ENCODE results near the gene MICB. TPM values are rescaled to one million over a fixed set of nuclear protein-coding genes. Genes with fewer than 3 reads are reported as not detected.

The MICB gene
- total RNA-seq, 1 donor from 2014 or later, result 36.1 TPM

DNA sequence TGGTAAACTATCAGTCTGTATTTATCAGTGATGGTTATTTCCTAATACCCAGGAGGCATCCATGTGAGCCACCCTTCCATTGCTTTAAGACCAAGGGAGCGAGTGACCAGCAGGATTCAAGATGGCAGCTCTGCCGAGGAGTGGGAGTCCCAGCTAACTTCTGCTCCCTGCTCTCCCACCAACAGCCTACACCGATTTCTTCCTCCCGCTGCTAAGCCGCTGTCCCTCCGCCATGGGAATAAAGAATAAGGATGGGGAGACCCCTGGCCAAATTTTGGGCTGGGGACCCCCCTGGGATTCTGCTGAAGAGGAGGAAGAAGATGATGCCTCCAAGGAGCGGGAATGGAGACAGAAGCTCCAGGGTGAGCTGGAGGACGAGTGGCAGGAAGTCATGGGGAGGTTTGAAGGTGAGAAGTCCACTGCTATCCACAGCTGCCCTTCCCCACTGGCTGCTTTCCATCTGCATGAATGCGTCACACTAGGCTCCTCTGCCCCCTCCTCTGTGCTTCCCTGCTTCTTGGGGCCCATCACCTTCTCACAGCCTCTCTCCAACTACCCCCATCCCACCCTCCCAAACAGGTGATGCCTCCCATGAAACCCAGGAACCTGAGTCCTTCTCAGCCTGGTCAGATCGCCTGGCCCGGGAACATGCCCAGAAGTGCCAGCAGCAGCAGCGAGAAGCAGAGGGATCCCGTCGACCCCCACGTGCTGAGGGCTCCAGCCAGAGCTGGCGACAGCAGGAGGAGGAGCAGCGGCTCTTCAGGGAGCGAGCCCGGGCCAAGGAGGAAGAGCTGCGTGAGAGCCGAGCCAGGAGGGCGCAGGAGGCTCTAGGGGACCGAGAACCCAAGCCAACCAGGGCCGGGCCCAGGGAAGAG lies 59.7 kb downstream of the MICB start:
- intact Hi-C loops (cut with micrococcal nuclease), result loop anchor here (1.0 kb wide), 1 partner anchor 10 kb away; the partner anchor contains the start of gene NFKBIL1
- Mint-ChIP-seq H3K27me3 (ENCODE audit: insufficient read depth) (peaks cover 2% of the 10 kb centered on the region), H3K36me3 (ENCODE audit: low read depth) (peaks cover 41% of the 10 kb centered on the region), H3K27ac (peak overlapping the region; percentile 42), H3K4me3 (peak overlapping the region; percentile 57), H3K4me1 (ENCODE audit: low read depth) (peaks cover 61% of the 10 kb centered on the region), H3K9me3 (no peaks in the 10 kb centered on the region)
- no peak for DNase-seq (ENCODE audit: low spot score)

DNA sequence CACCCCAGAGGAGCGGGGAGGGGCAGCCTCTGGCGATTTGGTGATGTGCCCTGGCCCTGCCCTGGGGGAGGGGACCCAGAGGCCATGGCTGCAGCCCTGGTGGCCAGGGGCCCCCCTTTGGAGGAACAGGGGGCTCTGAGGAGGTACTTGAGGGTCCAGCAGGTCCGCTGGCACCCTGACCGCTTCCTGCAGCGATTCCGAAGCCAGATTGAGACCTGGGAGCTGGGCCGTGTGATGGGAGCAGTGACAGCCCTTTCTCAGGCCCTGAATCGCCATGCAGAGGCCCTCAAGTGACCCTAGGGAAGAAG lies 60.3 kb downstream of the MICB start:
- intact Hi-C loops (cut with micrococcal nuclease), result loop anchor here (1.0 kb wide), 1 partner anchor 11 kb away; the partner anchor contains the start of gene NFKBIL1
- DNase-seq (ENCODE audit: low spot score), result no peak
- peak overlapping the region; percentile 69 for H3K4me3 Mint-ChIP-seq
- peaks cover 42% of the 10 kb centered on the region for H3K36me3 Mint-ChIP-seq (ENCODE audit: low read depth)
- H3K27ac Mint-ChIP-seq, result peak overlapping the region; percentile 95
- peaks cover 2% of the 10 kb centered on the region for H3K27me3 Mint-ChIP-seq (ENCODE audit: insufficient read depth)
- no peaks in the 10 kb centered on the region for H3K9me3 Mint-ChIP-seq
- H3K4me1 Mint-ChIP-seq (ENCODE audit: low read depth), result peaks cover 66% of the 10 kb centered on the region

DNA sequence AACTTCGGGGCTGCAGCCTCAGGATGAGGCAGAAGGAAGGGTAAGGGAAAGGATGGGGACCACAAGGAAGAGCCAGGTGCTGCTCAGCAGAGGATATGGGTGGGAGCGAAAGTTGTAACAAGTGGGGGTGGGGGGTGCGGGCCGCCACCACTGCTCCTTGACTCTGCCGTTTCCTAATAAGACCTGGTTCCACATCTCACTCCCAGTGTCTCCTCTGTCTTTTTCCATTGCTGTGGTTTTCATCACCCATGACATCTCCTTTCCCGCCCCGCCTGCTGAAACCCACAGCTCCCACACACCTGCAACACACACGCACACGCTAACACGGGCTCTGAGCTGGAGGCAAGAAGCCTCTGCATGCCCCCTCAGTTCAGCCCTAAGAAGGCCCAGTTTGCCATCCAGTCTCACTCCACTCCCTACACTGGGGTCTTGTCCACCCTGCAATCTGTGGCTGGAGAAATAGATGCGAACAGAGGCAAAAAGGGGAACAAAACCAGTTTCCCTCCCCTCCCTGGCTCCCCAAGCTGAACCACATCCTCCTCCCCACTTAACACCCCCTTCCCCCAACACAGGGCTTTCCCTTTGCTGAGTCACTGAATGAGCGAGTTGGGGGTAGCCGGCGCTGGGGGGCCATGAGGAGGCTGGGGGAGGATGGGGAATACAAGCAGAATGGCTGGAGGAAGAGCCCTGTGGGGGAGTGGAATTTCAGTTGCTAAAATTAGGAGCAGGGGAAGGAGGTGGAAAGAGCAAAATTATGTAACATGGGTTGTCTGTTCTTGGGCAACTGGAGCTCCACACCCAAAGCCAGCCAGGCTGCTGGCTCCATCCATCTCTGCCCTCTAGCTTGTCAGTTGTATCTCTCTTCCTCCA lies 60.9 kb downstream of the MICB start:
- Mint-ChIP-seq H3K4me1 (ENCODE audit: low read depth) (peaks cover 70% of the 10 kb centered on the region), H3K27me3 (ENCODE audit: insufficient read depth) (peaks cover 2% of the 10 kb centered on the region), H3K9me3 (no peaks in the 10 kb centered on the region), H3K4me3 (peak overlapping the region; percentile 69), H3K27ac (peak overlapping the region; percentile 95), H3K36me3 (ENCODE audit: low read depth) (peaks cover 43% of the 10 kb centered on the region)
- DNase-seq (ENCODE audit: low spot score), result peak; percentile 62
- intact Hi-C loops (cut with micrococcal nuclease), result loop anchor here (1.0 kb wide), 2 partner anchors 12 to 16 kb away; partner anchors contain the start of genes NFKBIL1 and TNF

DNA sequence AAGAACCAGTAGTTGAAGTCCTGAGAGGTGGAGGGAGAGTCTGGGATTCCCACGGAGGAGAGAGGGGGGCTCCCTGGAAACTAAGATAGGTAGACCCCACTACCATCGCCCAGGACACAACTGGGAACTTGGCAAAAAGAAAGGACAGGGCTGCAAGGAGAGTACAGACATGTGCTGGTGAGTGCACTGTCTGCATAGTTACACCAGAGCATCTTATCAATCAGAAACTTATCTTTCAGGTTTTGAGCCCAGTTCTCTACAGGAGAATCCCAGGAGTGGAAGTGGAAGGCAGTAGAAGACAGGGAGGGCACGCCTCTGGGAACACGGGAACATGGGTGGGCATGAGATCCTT lies 61.6 kb downstream of the MICB start:
- intact Hi-C loops (cut with micrococcal nuclease), result loop anchor here (1.0 kb wide), 1 partner anchor 16 kb away; the partner anchor contains the start of gene TNF
- peak overlapping the region; percentile 95 for H3K27ac Mint-ChIP-seq
- no peak for DNase-seq (ENCODE audit: low spot score)
- H3K4me1 Mint-ChIP-seq (ENCODE audit: low read depth), result peaks cover 70% of the 10 kb centered on the region
- H3K36me3 Mint-ChIP-seq (ENCODE audit: low read depth), result peaks cover 44% of the 10 kb centered on the region
- H3K9me3 Mint-ChIP-seq, result no peaks in the 10 kb centered on the region
- peaks cover 2% of the 10 kb centered on the region for H3K27me3 Mint-ChIP-seq (ENCODE audit: insufficient read depth)
- peak overlapping the region; percentile 69 for H3K4me3 Mint-ChIP-seq

DNA sequence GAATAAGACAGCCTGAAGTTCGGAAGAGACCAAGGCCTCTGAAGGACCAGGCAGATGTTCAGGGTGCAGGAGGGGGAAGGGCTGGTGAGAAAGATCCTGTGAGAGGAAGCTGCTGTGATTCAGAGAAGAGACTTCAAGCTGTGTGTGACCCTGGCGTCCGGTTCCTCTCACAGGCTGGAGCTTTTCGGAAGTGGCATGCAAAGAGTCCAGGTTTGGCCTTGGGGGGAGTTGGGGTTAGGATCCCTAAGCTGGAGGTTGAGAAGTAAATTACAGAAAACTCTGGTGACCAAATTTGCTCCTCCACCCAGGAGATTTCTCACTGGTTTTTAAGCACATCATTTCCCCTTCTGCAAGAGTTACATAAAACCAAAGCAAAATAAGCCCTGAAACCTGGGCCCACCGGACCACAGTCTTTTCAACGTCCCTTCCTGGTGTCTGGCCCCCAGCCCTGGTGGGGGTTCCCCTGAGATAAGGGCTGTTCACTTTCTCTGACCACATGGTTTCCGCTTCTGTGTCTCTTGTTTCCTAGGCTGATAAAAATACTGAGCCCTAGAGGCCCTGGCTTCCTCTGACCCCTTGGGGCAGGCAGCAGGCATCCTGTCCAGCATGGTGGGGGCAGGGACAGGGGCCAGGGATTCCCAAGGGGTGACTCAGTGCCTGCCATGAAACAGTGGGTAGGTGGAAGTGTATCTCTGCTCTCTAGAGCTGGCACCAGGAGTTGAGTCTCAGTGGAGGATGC lies 62.2 kb downstream of the MICB start:
- Mint-ChIP-seq H3K4me1 (ENCODE audit: low read depth) (peaks cover 72% of the 10 kb centered on the region), H3K4me3 (peak overlapping the region; percentile 69), H3K36me3 (ENCODE audit: low read depth) (peaks cover 46% of the 10 kb centered on the region), H3K9me3 (no peaks in the 10 kb centered on the region), H3K27me3 (ENCODE audit: insufficient read depth) (peaks cover 5% of the 10 kb centered on the region), H3K27ac (peak overlapping the region; percentile 95)
- intact Hi-C loops (cut with micrococcal nuclease), result loop anchor here (1.0 kb wide), 2 partner anchors 8 to 15 kb away; partner anchors contain the start of gene TNF
- peak; percentile 41 for DNase-seq (ENCODE audit: low spot score)

DNA sequence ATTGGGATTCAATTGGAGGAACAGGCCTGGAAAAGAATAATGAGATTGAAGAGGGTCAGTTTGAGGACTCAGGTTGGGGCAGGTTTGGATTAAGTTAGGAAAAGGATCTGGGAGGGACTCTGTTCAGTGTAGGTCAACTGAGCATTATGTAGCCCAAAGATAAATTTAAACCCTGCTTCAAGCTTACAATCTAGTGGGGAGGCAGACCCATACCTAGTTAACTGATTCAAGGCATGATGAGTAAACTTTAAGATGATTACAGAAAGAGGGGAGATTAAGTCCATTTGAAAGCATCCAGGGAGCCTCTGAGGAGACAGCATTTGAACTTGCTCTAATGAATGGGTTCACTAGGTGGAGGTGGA lies 62.7 kb downstream of the MICB start:
- H3K36me3 Mint-ChIP-seq (ENCODE audit: low read depth), result peaks cover 52% of the 10 kb centered on the region
- peaks cover 8% of the 10 kb centered on the region for H3K27me3 Mint-ChIP-seq (ENCODE audit: insufficient read depth)

More for the DNA sequence above, 62.7 kb downstream of the MICB start:
- intact Hi-C loops (cut with micrococcal nuclease), result loop anchor here (1.0 kb wide), 1 partner anchor 8 kb away; no protein-coding TSS in a partner anchor
- no peak for DNase-seq (ENCODE audit: low spot score)
- Mint-ChIP-seq H3K4me1 (ENCODE audit: low read depth) (peaks cover 77% of the 10 kb centered on the region), H3K9me3 (no peaks in the 10 kb centered on the region), H3K4me3 (peak overlapping the region; percentile 69), H3K27ac (peak overlapping the region; percentile 95)

Other genes starting within 250 kb of the MICB start
- gene HLA-C, start 226.1 kb upstream of the MICB start, total RNA-seq, result 944 and 984 TPM in 2 replicates
- gene HLA-B, start 141.0 kb upstream of the MICB start, total RNA-seq, result 3,770 and 3,814 TPM in 2 replicates
- gene MICA, start 94.5 kb upstream of the MICB start, total RNA-seq, result 11.5 and 12.4 TPM in 2 replicates
- gene MCCD1, start 30.8 kb downstream of the MICB start, total RNA-seq, result not detected in 2 replicates
- gene DDX39B, start 43.9 kb downstream of the MICB start, total RNA-seq, result 628 and 637 TPM in 2 replicates
- gene ATP6V1G2, start 48.5 kb downstream of the MICB start, total RNA-seq, result 1.2 and 1.4 TPM in 2 replicates
- gene NFKBIL1, start 49.5 kb downstream of the MICB start, total RNA-seq, result 18.2 and 18.9 TPM in 2 replicates
- 1,021 and 1,078 TPM in 2 replicates for gene LTA, start 74.1 kb downstream of the MICB start, total RNA-seq
- 427 and 430 TPM in 2 replicates for gene TNF, start 77.4 kb downstream of the MICB start, total RNA-seq
- gene LTB, start 84.3 kb downstream of the MICB start, total RNA-seq, result 270 and 277 TPM in 2 replicates
- gene LST1, start 88.1 kb downstream of the MICB start, total RNA-seq, result 63.0 and 66.6 TPM in 2 replicates
- gene NCR3, start 94.9 kb downstream of the MICB start, total RNA-seq, result 19.1 and 20.3 TPM in 2 replicates
- gene AIF1, start 117.1 kb downstream of the MICB start, total RNA-seq, result 55.5 and 61.5 TPM in 2 replicates
- 281 and 283 TPM in 2 replicates for gene PRRC2A, start 122.6 kb downstream of the MICB start, total RNA-seq
- gene BAG6, start 154.5 kb downstream of the MICB start, total RNA-seq, result 319 and 323 TPM in 2 replicates
- gene APOM, start 157.7 kb downstream of the MICB start, total RNA-seq, result 1.8 and 3.7 TPM in 2 replicates
- gene C6orf47, start 162.6 kb downstream of the MICB start, total RNA-seq, result 18.1 and 19.1 TPM in 2 replicates
- 34.8 and 37.2 TPM in 2 replicates for gene GPANK1, start 166.9 kb downstream of the MICB start, total RNA-seq
- 302 and 308 TPM in 2 replicates for gene CSNK2B, start 167.9 kb downstream of the MICB start, total RNA-seq
- 29.5 and 35.1 TPM in 2 replicates for gene LY6G5B, start 171.8 kb downstream of the MICB start, total RNA-seq
- 4.7 and 4.9 TPM in 2 replicates for gene LY6G5C, start 182.9 kb downstream of the MICB start, total RNA-seq
- 45.7 and 46.5 TPM in 2 replicates for gene ABHD16A, start 205.2 kb downstream of the MICB start, total RNA-seq
- gene LY6G6F, start 208.7 kb downstream of the MICB start, total RNA-seq, result not detected in 2 replicates
- gene LY6G6D, start 217.2 kb downstream of the MICB start, total RNA-seq, result not detected in 2 replicates
- gene LY6G6C, start 223.6 kb downstream of the MICB start, total RNA-seq, result not detected in 2 replicates
- not detected in 2 replicates for gene MPIG6B, start 225.2 kb downstream of the MICB start, total RNA-seq
- gene DDAH2, start 231.2 kb downstream of the MICB start, total RNA-seq, result 4.9 and 5.7 TPM in 2 replicates
- gene CLIC1, start 238.4 kb downstream of the MICB start, total RNA-seq, result 398 and 399 TPM in 2 replicates
- 80.5 and 83.4 TPM in 2 replicates for gene MSH5, start 241.9 kb downstream of the MICB start, total RNA-seq

Measured in activated T-helper 1 cell treated with anti-CD3 and anti-CD28 coated beads, Interleukin-12 subunit alpha, Interleukin-12 subunit beta, Interleukin-2, Interleukin-4 antibody, amounts not matched to agents 30 ng/mL and 10 ng/mL and 1 ng/mL, durations not matched to agents 14 hours and 24 hours and 36 hours (primary cell).